ENCODE measurements around the gene C21orf58.
"Not testable (repeated sequence)": the region's sequence is repeated elsewhere in the genome, so short reads cannot be mapped to it uniquely, and the experiment has no call there.

Gene C21orf58

DNA sequence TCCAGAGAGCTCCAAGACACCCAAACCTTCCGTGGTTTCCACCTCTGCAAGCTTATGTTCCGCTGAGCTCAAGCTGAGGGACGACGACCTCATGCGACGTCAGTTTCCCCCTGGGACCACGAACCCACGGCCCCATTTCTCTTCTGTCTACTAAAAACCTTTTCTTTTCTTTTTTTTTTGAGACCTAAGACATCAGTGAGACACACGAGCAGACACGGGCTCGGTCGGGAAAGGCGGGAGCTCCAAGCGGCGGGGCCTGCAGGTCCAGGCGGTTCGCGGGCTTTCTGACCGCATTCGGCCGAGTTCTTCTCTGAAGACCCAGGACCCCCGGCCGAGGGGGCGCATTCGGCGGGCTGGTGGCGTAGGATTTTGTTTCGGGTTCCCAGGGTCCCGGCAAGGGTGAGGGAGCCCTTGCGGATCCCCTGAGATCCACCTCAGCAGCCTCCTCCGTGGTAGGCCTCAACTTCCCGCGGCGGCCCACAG lies 402 bp downstream of the C21orf58 start:
- DNase-seq, result no peak

DNA sequence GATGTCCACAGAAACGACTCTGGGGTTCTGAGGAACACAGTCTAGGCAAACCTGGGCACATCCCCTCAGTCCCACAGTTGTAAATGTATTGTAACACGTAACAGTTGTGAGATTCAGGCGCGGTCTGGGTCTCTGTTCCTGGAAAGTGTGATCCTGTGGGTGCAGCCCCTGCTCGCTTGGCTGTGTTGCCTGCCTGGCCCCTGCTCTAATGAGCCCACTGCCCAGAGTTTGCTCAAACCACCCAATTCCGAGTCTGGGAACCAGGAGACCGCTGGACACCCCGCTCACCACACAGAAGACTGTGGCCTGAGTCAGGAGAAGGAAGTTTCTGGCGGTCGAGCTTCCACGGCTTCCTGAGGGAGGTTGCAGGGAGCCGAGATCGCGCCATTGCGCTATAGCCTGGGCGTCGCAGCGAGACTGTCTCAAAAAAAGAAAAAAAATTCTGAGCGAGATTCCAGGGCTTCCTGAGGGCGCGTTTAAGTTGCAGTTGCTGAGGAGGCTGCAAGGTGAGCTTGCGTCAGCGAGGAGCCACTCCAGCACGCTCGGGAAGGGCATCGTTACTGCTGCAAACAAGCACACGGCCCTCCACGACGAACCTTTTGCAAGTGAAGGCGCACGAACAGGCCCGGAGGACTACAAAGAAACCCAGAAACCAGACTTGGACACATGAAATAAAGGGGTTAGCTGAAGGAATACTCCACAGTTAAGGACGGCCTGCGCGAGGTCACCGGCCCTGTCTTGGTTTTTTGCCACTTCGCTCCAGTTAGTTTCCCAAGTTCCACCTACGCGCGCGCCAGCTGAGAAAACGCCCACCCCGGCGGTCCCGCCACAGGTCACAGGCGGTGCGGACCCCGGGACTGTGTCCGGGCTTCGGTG lies 1.1 kb downstream of the C21orf58 start:
- no peak for DNase-seq

DNA sequence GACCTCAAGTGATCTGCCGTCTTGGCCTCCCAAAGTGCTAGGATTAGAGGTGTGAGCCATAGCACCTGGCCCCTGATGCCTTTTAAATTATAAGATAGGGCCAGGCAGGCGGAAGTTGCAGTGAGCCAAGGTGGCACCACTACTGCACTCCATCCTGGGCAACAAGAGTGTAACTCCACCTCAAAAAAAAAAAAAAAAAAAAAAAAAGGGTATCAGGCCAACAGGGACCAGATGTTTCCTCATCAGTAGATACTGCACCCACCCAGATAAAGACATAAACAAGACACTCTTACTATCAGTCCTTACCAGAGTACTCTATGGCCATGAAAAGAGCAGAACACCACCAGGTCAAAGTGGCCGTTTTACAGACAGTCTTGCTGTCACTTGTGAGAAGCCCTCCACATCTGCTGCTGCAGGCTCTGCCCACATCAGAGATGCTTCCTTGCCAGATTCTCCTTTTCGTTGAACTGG lies 3.3 kb downstream of the C21orf58 start:
- no peak for DNase-seq

DNA sequence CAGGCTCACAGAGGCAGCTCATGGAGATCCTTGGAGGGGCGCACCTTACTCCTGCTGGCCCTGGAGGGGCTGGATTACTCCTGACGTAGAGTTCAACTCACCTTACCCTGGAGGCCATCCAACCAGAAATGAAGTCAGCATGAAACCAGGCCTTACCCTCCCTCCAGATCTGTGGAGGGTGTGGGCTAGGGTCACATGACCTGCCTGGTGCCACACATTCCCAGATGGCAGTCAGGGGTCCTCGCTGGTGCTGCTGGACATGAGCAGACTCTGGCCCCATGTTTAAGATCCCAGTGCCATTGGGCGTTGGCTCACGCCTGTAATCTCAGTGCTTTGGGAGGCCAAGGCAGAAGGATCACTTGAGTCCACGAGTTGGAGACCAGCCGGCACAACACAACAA lies 4.5 kb downstream of the C21orf58 start:
- DNase-seq, result no peak

DNA sequence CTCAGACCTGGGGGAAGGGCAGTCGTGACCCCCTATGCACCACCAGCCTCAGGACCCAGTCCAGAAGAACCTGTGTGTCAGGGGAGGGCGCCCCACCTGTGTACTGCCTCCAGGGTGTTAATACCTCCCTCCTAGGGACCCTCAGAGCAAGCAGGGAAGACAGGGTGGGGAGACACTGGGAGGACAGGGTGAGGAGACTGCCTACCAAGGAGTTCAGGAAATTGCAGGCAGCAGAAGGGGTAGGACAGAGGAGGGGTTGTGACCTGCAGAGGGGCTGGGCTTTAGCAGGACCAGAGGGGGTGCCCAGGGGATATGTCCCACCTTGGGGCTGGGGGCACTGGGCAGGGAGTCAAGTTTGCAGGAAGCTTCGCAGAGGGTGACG lies 5.2 kb downstream of the C21orf58 start:
- DNase-seq, result no peak

DNA sequence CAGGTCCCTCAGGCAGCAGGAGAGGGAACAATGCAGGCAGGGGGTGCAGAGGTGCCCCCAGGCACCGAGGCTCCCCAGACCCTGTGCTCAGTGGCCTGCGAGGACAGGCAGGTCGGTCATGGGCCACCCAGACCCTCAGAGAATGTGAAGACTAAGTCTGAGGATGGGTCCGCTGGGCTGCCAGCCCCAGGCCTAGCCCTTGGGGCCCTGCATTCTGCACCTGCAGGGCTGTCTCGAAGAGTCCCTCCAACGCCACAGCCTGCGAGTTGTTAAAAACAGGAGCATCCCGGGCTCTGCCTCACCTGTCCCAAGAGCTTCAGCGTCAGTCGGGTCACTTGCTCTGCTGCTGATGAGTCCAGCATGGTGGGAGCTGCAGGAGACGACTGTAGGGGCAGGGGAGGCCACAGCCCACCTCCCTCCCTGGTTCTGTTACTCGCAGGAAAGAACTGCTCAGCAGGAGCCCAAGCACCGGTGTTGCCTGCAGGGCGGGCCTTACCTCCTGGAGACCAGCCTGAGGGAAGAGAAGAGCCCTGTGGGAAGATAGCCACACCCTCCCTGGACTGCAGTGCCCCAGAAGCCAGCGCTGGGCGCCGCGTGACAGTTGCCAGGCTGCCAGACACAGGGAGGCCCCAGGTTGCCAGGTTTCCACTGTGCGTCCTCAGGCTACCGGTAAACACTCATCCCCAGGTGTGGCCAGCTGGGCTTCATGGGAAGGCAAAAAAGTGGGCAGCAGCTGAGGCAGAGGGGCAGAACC lies 5.8 kb downstream of the C21orf58 start:
- DNase-seq, result no peak

DNA sequence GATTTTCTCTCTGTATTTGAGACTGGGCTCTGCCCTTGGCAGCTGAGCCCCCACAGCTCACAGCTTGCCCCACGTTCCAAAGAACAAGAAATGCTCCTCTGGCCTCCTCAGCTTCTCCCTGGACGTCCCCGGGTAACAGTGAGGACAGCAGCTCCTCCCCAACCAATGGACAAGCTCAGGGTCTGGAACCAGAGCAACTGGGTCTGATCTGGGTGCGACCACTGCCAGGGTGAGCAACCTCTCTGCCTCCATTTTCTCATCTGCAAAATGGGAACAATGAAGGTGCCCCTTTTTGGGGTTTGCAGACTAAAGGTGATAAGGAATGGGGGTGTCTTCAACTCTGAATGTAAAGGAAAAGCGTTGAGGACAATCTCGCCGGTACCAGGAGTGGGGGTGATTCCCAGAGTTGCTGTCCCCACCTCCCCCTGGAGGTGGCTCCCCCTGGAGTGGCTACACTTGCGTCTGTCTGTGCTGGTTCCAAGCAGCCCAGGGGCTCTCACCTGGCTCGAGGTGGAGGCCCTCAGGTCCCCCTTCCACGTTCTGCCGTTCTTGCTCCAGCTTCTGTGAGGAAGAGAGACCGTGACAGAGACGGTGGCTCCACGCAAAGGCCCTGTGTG lies 6.9 kb downstream of the C21orf58 start:
- no peak for DNase-seq

DNA sequence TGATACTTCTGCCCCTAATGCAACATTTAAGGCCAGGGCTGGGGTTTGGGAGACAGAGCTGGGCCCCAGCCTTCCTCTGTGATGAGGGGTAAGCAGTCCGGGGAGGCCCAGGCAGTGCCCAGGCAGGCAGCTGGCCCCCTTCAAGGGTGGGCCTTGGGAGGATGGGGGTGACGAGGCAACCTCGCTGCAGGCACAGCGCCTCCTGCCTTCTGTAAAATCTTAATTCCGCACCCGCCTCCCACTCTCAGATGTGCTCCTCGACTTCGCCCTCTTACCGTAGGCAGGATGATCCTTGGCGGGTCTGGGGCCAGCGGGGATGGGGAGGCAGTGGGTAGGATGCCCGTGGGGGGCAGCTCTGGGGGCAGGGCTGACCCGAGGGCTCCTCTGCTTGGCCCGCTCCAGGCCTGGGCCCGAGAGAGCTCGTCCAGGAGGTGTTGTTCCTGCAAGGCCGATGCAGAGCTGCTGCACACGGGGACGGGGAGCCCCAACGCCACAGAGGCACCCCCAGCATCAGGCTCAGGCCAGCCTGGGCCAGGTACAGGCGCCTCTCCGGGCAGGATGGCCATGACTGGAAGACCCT lies 9.1 kb downstream of the C21orf58 start:
- DNase-seq, result no peak

DNA sequence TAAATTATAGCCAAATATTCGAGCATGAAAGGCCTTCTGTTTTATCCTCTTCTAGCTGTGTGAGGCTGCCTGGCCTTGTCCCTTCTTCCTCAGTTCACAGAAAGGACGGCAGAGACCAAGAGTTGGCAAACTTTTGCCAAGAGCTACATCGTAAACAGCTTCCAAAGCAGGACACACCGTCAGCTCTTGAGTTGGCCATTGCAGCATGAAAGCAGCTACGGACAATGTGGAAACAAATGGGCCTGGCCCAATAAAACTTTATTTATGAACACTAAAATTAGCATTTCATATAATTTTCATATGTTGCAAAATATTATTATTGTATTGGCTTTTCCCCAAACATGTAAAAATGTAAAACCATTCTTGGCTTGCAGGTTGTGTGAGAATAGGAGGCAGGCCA lies 10.7 kb downstream of the C21orf58 start:
- no peak for DNase-seq

DNA sequence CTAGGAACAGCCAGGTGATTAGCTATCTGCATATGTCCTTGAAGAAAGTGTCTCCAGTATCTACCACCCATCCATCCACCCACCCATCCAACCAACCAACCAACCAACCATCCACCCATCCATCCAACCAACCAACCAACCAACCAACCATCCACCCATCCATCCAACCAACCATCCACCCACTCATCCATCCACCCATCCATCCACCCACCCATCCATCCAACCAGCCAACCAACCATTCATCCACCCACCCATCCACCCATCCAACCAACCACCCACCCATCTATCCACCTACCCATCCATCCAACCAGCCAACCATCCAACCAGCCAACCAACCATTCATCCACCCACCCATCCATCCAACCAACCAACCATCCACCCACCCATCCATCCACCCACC lies 12.1 kb downstream of the C21orf58 start:
- DNase-seq, result no peak

DNA sequence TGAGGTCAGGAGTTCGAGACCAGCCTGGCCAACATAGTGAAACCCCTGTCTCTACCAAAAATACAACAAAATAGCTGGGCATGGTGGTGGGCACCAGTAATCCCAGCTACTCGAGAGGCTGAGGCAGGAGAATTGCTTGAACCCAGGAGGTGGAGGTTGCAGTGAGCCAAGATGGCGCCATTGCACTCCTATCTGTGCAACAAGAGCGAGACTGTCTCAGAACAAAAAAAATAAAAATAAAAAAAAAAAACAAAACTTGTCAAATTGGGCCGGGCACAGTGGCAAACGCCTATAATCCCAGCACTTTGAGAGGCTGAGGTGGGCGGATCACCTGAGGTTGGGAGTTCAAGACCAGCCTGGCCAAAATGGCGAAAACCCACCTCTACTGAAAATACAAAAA lies 13.4 kb downstream of the C21orf58 start:
- DNase-seq, result not testable (repeated sequence)

DNA sequence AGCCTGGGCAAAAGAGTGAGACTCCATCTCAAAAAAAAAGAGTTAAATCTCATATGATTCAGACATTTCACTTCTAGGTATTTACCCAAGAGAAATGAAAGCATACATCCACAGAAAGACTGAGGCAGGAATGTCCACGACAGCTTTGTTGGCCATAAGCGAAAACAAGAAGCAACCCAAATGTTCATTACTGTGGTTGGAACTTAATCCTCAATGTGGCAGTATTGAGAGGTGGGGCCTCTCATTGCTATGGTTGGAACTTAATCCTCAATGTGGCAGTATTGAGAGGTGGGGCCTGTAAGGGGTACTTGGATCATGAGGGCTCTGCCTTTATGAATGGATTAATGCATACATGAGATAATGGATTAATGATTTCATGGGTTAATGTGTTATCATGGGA lies 15.2 kb downstream of the C21orf58 start:
- no peak for DNase-seq

DNA sequence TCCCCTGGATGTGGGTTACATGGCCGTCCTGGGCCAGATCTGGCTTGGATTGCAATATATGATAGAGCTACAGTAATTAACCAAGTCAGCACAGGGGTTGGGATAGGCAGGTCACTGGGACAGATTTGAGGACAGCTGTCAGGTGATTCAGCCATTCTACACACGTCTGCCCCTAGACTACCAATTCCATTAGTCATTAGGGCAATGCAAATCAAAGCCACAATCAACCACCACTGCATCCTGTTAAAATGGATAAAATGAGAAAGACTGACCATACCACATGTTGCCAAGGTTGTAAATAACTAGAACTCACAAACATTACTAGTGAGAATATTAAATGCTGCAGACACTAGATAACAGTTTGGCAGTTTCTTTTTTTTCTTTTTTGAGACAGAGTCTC lies 16.0 kb downstream of the C21orf58 start:
- no peak for DNase-seq

DNA sequence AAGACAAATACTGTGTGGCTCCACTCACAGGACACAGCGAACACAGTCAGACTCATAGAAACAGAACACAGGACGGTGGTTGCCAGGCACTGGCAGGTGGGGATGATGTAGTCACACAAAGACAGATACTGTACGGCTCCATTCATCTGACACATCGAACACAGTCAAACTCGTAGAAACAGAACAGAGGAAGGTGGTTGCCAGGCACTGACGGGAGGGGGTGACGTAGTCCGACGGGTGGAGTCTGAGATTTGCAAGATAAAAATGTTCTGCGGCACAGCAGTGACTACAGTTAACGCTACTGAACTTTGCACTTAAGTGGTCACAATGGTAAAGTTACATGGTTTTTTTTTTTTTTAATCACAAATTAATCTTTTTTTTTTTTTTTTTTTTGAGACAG lies 18.7 kb downstream of the C21orf58 start:
- DNase-seq, result no peak

DNA sequence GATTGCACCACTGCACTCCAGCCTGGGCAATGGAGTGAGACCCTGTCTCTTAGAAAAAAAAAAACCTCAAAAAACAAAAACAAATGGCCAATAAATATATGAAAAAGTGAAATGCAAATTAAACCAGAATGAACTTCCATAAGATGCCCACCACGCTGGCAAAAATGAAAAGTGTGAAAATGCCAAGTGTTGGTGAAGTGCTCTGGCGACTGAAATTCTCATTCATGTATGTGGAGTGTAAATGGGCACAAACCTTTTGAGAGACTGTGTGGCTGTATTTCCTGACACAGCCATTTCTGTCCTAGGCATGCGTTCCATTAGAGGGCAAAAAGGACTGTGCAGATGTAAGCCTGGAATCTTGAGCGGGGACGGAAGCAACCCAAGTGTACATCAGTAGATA lies 19.2 kb downstream of the C21orf58 start:
- no peak for DNase-seq

DNA sequence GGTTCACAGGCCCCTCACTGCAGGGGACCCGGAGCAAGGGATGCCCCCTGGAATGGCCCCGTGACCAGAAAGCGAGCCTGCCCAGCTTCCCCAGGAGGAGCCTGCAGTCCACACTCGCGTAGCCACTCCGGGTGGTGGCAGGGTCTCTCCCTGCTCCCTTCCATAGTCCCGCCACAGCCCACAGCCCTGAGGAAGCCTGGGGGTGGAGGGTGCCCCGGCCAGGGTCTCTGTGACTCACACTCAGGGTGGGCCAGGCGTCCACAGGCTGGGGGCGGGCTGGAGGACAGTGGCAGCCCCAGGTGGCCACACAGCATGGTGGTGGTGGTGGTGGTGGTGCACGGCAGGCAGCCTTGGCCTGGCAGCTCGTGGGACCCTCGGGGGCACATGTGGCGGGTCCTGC lies 21.9 kb downstream of the C21orf58 start:
- DNase-seq, result no peak

DNA sequence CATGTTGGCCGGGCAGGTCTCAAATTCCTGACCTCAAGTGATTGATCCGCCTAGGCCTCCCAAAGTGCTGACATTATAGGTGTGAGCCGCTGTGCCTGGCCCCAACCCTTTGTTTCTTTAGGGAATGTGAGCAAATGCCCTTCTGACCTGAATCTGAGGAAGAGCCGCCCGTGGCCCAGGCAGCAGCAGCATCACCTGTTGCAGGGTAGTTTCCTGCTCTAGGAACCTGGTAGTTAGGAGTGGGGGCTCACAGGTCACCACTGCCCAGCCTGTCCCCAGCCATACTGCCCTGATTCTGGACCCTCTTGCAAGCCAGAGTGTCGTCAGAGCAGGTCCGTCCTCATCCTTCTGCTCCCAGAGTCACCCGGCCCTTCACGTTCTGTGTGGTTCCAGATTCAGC lies 24.5 kb downstream of the C21orf58 start:
- DNase-seq, result no peak

DNA sequence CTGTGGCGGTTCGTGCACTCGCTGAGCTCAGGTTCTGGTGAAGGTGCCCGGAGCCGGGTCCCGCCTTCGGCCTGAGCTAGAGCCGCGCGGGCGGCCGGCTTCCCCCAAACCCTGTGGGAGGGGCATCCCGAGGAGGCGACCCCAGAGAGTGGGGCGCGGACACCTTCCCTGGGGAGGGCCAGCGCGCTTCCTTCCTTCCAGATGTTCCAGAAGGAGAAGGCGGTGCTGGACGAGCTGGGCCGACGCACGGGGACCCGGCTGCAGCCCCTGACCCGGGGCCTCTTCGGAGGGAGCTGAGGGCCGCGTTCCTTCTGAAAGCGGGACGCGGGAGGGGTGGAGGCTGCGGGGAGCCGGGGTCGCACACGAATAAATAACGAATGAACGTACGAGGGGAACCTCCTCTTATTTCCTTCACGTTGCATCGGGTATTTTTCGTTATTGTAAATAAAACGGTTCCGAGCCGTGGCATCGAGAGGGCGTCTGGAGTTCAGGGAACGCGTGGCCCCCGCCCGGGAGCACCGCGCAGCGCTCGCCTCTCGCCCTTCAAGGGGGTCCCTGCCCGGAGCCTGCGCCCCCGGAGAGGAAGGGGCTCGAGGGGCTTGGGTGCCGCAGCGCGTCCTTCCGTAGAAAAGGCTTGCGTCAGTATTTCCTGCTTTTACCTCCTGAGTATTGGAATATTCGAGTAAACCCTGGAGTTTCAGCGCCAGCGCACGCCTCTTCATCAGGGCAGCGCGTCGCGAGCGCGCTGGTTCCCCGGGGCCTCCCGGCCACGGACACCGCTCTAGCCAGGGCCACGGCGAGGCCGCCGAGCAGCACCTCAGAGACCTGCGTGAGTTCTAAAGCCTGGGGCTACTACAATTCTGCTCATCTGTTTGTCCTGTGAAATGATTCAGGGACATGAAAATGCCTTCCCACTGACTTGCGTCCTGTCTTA lies 26.1 kb downstream of the C21orf58 start:
- no peak for DNase-seq

DNA sequence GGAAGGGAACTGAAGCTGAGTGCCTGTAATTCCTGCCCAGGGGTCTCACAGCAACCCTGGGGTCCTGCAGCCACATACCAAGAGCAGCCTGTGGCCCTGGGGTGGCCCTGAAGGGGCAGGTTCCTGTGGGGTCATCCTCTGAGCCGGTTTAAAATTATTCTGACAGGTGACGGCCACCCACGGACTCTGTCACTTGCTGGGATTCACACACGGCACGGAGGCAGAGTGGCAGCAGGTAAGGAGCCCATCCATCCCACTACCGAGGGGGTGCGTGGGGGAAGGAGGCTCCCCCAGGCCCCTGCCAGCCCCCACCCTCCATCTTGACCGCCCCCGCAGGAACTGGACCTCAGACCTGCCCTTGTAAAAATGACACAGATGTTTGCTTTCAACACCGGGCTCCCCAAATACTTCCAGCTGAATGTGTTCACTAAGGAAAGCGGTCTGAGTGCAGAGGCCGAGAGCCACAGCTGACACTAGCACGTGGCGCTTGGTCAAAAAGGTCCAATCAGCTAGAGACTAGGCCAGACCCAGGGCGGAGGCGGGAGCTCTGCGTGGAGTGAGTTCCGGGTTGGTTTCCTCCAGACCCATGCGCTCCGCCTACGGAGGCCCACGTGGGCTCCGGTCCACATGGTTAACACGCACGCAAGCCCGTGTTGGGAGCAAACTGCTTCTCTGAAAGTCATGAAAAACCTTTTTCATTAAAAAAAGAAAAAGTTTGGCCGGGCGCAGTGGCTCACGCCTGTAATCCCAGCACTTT lies 27.5 kb downstream of the C21orf58 start:
- DNase-seq, result peak; percentile 45 to 60

DNA sequence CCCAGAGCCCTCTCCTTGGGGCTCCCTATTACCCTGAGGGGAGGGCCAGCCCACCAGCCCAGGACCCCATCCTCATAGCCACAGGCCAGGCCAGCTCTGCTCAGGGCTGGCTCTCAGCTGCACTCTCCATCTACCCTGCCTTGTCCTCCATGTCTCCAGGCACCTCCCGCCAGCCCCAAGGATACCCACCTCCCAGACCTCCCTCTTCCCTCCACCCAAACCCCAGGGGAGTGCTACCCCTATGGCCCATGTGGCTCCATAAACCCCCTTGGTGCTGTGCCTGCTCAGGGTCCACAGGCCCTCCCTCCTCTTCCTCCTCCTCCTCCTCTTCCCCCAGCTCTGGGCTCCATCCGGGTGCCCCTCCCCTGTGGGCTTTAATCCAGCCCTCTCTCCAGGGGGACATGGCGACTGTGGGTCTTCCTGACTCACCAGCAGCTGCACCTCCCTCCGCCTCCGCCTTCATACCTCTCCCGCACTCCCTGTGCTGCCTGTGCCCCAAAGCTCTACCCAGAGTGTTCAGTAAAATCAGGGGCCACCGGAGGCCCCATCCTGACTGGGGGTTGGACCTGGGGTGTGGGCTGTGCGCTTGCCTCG lies 28.4 kb downstream of the C21orf58 start:
- no peak for DNase-seq

DNA sequence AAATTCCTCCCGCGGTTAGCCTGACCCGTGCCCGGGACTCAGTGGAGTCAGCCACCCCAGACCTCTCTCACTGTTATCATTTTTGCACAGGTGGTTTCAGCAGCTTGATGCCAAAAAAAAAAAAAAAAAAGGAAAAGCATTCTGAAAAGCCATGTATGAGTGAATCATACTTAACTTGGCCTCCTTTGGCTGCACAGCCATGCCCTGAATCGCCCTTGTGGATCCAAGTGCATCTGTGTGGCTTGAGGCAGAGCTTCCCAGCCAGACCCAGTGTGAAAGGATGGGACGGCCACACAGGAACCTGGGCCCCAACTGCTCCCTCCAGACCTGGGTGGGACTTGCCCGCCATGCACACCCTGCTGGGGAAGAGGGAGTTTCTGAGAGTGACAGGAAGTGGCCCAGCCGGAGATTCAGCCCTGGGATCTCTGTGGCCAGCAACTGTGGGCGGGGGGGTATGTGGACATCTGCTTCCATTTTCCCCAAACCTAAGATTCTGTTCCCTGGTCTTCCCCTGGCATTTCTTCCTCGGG lies 29.0 kb downstream of the C21orf58 start:
- DNase-seq, result no peak

Measured in CD4-positive, alpha-beta T cell treated with Interferon alpha-2 for 1 hour (primary cell).